OCI-M2 (cell line): ENCODE results near the gene PRKG1.

Experiments
- DNase-seq: peaks from one replicate; lab custom pipeline; 2025; ENCODE audit not compliant: unreplicated experiment; lab: John Stamatoyannopoulos, UW

The PRKG1 gene

DNA sequence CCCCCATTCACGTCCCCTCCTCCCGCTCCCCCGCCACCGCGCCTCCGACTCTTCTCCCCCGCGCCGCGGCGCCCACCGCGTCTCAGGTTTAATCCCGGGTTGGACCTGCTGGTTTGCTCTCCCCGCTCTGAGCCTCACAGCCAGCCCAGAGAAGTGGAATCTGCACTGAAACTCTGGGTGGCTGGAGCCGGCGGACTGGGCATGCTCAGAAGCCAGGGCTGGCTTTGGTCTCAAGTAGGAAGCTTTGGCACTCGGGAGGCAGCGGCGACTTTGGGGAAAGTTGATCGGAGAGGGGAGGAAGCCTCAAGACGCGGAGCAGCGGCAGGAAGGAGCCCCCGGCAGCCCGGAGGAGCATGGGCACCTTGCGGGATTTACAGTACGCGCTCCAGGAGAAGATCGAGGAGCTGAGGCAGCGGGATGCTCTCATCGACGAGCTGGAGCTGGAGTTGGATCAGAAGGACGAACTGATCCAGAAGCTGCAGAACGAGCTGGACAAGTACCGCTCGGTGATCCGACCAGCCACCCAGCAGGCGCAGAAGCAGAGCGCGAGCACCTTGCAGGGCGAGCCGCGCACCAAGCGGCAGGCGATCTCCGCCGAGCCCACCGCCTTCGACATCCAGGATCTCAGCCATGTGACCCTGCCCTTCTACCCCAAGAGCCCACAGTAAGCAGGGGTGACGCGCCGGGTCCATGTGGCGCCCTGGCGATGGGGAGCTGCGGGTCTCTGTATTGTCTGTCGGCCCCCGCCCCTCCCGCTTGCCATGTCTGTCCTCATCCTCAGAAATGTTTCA lies at the start of gene PRKG1:
TSS of gene PRKG1 (plus strand) at position 250 of the 791 bp plus-strand sequence.
- DNase-seq = no peak

DNA sequence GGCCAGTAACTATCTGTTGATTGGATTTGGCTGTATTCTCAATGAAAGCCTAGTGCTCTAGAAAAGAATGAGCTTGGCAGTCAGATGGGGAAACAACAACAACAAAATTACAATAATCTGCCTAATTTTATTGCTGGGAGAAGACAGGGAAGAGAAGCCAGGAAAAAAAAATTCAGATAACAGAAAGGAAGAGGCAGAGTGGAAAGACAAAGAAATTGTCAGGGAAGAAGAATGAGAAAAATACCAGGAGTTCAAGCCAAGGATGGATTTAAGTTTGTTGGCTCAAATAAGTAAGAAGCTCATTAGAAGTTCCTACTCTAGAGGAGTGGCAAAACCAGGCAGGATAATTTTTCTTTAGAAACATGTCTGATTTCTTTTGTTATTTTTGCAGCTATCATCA lies 45.9 kb upstream of the PRKG1 start:
- DNase-seq = no peak

DNA sequence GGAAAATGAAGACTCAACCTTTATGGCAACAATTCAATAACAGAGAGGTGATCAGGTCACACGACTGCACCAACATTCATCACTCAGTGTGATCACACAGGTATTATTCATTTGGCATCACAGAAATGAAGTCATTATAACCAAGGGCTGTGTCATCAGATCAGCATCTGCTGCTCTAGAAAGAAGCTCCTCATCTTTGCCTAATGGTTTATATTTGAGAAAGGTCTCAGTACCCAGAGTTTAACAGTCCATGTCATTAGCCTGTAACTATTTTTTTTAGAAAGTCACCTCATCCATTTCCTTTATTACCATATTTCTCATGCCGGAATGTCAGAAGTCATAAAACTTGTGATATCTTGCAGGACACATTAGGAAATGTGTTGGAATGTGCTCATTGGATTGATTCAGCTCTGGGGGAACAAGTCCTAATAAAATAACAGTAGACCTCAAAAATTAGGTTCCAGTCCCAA lies 45.1 kb upstream of the PRKG1 start:
- no peak for DNase-seq

DNA sequence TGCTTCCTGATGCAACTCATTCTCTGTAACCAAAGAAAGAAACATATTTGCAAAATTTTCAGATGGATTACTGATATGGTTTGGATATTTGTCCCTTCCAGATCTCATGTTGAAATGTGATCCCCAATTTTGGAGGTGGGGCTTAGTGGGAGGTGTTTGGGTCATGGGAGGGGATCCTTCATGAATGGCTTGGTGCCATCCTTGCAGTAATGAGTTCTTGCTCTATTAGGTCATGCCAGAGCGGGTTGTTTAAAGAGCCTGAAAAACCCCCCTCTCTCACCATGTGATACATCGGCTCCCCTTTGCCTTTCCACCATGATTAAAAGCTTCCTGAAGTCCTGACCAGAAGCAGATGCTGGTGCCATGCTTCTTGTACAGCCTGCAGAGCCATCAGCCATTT lies 43.8 kb upstream of the PRKG1 start:
- no peak for DNase-seq

DNA sequence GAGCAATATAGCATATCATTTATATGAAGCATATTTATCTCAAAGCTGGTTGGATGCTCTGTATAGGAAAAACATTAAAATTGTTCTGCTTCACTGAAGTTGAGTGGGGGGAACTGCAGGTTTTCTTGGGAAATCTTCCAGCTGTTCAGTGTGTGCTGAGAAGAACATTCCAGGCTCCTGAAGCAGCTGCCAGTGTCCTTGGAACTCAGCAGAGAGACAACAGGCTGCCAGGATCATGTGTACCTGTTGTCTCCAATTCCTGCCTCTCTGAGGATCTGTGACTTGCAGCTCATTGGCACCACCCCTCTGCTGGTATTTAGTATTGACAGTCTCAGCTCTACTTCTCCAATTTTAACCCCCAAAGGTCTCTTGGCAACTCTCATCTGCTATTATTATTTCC lies 42.3 kb upstream of the PRKG1 start:
- DNase-seq = no peak

DNA sequence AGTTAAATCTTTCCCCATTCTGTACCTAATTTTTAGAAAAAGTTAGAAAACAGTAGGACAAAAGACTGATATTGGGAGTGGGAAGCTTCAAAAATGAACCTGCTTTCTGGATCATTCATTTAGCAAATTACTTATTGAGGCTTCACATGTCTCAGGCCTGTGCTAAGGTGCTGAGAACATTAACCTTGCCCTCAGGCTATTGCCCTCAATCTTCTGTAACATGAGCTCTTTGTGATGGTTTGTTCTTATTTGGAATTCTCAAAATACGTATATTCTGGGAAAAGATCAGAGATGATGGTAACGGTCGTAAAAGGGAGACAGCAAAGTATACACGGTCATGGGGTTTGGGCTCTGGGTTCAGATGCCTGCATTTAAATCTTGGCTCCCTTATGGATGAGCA lies 39.5 kb upstream of the PRKG1 start:
- DNase-seq = no peak

DNA sequence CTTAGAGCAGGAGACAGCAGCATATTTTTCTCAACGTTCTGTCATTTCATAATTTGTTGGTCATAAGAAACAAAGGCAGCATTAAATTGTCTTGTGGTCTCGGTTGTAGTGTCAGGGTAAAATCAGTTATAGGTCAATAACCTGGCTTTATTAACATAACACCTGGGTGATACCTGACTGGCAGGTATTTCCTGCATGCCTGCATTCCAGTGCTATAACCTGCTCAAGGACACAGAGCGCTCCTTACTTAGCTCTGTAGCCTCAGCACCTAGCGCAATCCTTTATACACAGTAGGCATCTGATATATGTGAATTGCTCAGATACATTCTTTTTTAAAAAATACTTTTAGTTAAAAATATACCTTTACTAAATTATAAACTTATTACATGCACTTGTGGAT lies 38.9 kb upstream of the PRKG1 start:
- DNase-seq = no peak

DNA sequence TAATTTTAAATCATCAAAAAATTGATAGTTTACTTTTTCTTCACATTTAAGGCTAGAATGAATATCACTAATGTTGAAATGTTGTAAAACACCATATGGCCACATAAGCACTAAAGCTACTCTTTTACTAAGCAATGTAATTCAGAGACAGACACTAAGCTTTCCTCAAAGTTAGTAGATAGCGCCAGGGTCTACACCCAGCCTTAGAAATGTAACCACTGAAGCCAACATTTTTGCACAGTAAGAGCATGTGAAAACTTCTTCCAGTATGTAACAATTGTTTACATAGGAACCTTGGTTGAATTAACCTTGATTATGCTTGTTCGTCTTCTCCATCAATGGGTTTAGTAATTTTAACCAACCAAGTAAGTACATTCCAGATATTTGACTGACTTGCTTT lies 28.4 kb upstream of the PRKG1 start:
- no peak for DNase-seq

DNA sequence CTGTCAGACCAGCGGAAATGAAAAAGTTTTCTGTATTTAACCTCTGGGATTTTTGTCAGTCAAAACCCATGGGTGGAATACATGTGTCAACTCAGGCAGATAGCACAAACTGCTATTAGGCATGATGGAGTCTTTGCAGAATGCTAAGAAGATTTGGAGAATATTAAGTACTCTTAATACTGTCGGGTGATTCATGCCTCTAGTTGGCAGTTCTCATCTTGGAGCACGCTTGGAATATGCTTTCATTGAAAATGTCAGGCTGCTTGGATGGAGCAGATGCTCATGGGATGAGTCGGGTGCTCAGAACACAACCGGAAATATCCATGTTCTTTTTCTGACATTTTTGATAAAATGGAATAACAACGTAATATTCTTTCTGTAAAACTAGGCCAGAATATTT lies 27.6 kb upstream of the PRKG1 start:
- DNase-seq = no peak

DNA sequence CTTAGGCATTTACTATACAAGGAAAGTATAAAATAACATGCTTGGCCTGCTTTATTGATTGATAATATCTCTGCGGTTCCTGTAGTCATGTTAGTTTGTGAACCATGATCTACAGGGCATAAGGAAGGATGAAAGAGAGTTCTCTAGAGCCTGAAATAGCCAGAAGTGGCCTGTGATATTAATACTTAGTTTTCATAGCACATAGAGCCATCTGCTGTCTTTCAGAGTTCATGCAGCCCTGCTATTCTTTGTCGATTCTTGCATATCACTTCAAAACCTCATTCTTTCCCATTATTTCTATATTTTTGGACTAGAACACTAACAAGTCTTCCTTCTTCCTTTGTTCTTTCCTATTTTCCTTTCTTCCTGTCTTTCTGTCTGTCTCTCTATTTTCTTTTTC lies 26.4 kb upstream of the PRKG1 start:
- no peak for DNase-seq

DNA sequence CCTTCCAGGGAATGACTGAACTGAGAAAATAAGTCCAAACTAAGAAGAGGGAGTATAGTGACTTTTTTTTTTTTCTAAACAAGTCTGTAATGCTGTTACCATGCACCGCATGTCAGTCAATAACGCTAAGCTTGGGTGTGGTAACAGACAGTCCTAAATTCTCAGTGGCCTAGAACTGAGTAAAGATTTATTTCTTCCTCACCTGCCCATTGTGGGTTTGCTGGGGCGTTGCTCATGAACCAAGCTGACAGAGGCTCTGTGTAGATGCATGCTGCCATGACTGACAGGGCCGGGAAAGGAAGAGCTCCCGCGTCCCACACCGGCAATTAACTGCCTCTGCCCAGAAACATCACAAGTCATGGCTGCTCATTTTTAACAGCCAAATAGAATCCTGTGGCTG lies 25.5 kb upstream of the PRKG1 start:
- DNase-seq = no peak

DNA sequence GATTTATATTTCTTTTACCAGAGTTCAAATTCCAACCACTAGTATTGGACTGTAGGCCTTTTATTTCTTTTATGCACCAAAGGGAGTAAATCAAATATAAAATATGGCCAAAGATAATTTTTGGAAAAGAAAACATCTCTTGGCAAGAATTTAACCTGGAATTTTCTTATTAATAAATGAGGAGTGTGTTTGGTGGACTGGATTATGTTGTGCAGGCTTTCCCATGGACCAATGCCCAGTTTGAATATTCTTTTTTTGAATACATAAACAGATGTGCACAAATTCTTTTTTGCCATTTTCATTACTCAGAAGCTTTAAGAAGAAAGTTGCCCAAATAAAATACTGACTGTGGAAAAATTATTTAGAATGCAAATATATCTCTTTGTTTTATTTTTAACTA lies 22.1 kb upstream of the PRKG1 start:
- DNase-seq = no peak

DNA sequence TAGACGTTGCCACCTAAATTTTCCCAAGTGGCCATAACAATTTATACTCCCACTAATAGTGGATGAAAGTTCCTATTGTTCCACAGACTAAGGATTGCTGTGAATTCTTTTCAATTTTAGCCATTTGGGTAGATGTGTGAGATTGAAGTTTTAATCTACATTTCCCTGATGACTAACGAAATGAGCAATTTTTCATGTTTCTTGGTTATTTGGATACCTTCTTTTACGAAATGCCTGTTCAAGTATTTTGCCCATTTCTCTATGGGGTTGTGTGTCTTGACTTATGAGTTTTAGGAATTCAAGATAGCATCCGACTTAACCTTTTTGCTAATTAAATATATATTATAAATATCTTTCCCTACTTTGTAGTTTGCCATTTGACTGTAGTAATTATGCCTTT lies 16.4 kb upstream of the PRKG1 start:
- DNase-seq = no peak

DNA sequence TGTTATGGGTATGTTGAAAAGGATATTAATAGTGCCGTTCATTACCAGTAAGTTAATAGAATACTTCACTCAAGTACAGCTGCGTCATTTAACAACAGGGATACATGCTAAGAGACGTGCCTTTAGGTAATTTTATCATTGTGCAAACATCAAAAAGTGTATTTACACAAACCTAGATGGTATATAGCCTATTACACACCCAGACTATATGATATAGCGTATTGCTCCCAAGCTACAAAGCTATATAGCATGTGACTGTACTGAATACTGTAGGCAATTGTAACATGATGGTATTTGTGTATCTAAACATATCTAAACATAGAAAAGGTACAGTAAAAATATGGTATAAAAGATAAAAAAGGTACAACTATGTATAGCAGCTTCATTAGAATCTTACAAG lies 11.1 kb upstream of the PRKG1 start:
- no peak for DNase-seq

DNA sequence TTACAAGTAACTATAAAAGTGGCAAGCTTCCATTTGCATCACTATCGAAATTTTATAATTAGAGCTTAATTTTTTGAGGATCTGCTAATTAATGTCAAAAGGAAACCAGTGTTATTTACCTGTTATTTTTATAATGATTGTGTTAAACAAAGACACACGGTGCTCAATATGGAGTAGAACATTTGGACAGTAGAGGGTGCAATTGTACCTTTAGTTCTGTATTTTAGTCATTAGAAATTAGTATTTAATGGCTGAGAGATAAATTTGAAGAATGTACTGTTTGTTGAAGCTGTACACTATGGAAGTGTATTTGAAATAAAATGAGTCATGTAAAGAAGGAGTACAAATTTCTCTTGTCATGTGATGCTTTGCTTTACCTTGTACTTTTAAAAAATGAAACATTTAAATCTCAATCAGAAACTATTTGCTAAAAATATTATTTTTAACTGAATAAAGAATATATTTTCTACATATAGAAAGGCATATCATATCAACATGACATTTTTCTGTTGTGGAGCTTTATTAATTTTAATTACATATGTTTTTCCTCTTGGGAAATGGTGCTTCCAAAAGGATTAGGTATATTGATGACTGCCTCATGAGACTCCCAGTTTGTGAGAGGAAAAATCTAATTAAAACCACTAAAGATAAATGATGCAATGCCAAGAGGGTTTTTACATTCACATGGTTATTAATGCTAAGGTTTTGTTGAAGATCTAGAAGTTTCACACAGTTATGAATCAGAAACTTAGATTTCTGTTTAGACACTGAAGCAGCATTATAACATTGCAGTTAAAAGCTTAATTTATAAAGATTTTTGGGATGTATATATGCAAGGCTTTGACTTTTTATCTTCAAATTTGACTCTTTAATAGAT lies 10.4 kb upstream of the PRKG1 start:
- no peak for DNase-seq

DNA sequence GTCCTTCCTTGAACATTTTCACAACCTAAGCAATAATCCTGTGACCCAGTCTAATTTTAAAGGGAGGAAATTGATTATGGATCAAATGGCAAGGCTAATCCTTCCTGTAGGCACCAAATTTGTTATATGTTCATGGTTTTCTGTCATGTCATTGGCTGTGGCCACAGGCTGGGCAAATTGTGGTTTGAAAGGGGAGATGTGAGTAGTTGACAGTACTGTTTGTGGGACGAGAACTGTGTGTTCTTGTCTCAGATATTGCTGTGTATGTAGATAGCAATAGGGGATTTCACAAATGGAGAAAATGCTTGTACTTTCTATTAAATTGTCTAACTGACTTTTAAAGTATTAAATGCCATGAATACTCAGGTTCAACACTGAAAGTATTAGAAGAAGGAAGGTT lies 8.1 kb upstream of the PRKG1 start:
- DNase-seq = no peak

DNA sequence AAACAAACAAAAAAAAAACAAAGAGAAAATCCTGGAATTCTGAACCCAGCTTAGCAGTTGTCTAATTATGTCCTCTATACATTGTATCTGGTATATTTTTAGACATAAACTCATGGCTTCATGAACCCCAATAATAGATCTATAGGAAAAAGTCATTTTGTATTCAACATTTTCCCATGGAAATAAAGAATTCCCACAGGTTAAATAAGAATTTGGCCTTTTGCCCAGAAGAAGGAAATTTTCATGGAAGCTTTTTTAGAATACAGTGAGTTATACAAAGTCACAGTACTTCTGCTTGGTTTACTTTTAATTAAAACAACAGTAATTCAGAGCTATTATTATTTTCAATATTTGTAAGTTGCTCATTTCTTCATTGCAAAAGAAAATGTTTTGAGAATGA lies 2.1 kb upstream of the PRKG1 start:
- DNase-seq = no peak

DNA sequence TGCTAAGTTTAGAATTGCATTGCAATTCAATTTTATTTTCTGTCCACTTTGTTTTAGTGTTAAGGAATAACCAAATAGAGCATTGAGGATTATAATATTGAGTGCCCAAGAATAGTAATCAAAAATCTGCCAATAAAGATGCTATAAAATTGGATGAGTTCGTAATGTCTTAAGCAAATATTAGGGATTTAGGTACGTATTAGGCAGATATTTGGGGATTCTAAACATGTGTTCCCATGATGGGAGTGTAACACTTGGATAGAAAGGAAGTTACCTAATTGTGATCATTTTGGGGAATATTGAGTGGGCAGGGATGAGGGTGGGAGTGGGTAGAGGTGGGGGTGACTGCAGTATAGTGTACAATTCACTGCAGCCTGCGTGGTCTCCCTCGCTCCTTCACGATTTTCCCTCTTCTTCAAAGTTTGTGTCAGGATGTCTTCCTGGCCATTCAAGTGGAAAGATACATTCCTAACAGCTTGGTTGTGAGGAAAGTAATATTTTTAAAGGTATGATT lies 1.3 kb upstream of the PRKG1 start:
- DNase-seq = no peak

DNA sequence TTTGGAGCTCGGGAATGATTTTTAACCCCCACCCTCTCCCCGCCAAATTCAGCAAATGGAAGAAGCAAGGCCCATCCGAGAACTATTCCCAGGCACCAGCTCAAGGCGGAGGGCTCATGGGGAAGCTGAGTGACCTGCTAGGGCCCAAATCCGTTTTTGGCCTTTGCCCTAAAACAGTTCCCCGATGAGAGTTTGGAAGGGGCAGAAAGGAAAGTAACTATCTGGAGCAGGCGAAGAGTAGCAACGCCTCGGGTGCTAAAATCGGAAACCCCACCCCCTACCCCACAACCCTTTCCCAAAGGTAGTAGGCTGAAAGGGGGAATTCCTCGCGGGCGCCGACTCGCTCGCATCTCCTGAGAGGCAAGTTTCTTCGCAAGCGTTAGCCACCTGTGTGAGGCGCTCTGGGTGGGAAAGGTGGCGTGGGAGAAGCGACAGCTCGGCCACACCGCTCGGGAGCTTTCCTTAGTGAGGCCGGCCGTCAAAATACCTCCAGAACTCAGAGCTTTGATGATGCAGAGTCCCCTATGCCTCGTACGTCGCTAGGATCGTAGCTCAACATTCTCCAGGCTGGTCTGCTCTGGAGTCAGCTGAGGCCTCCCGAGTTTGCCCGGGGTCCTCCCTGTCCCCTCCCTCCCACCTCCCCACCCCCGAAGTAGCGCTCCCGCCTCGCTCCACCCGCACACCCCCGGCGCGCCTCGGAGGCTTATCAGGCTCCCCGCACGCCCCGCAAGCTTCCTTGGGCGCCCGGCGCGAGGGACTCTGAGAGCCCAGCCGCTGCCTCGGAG lies 642 bp upstream of the PRKG1 start:
- no peak for DNase-seq

DNA sequence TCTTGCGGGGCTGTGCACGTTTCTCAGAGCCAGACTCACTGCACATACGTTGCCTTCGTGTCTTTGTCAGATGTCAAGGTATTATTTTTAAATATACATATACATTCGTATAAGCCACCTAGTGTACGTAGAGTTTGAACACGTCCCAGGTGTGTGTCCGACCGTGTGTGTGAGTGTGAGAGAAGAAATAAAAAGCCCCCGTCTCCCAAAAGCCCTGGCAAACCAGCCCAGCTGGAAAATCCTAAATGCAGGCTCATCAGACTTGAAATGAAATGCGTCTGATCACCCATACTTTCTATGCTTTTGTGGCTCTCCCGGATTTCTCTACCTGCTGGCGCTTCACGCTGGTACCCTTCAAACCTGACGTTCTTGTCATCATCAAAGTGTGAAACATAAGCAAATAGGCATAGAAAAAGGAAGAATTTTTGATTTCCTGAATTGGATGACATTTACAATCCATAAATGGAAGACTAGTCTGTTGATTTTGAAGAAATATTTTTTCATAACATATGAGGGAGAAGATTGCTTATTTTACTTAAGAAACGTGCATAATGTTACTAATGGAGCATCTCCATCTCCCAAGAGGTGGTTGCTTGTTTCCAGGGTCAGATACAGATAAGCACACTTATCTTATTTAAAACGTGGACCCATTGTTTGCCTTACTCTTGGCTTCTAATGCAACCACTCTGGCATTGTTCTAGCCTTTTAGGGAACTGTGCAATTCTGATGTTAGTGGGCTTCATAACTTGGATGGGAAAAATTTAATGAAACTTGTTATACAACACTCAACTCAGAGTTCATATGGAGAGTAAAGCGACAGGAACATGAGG lies 971 bp downstream of the PRKG1 start:
- DNase-seq = no peak

DNA sequence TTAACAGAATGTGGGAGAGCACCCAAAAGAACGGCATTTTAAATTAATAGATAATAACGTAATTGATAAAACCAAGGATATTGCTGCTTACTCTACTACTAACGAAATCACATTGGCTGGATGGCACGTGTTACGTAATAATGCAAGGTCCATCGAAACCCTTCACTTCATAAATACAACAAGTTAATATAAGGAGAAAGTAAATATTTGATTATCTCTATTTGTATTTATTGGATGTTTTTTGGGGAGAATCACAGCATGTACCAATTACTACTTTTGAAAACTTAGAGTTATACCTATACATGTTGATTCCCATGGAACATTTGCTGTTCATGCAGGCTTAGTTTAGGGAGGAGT lies 1.6 kb downstream of the PRKG1 start:
- DNase-seq = no peak
